CD4-positive, alpha-beta memory T cell (primary cell): ENCODE results near the gene ARID1B. TPM values are rescaled to one million over a fixed set of nuclear protein-coding genes. Genes with fewer than 3 reads are reported as not detected.
"Not testable (repeated sequence)": the region's sequence is repeated elsewhere in the genome, so short reads cannot be mapped to it uniquely, and the experiment has no call there.

Experiments used
- CTCF ChIA-PET: fragments of 350-600 bp; sonication (Branson Sonifier 250); formaldehyde crosslinking; loops from one replicate; lab custom pipeline; 2021; ENCODE audit warnings: inconsistent platforms; ENCODE audit not compliant: partially characterized antibody; lab: Charles Lee
- POLR2A ChIA-PET: fragments of 350-600 bp; sonication (Branson Sonifier 250); formaldehyde crosslinking; loops from one replicate; lab custom pipeline; 2021; ENCODE audit not compliant: partially characterized antibody; lab: Charles Lee
- DNase-seq, 5 donors: peaks; one replicate each; pipeline versions ENCODE4 v3.0.0 to v3.0.0-alpha.2; 2020 to 2022; ENCODE audit warnings: mixed read lengths in 1 of 5
- H3K27ac ChIP-seq: one replicate; pipeline ENCODE4 v1.7.0; 2013; ENCODE audit warnings: low read depth, low read length
- H3K27me3 ChIP-seq: 2 replicates; pipeline ENCODE4 v1.7.0; 2013; ENCODE audit warnings: mild to moderate bottlenecking, low read length, moderate library complexity; ENCODE audit not compliant: insufficient read depth
- H3K36me3 ChIP-seq: 2 replicates; pipeline ENCODE4 v1.7.0; 2013; ENCODE audit warnings: mild to moderate bottlenecking, low read length, moderate library complexity; ENCODE audit not compliant: insufficient read depth
- H3K4me1 ChIP-seq: 2 replicates; pipeline ENCODE4 v1.7.0; 2013; ENCODE audit warnings: mild to moderate bottlenecking, low read length, moderate library complexity; ENCODE audit not compliant: insufficient read depth
- H3K4me3 ChIP-seq, 2 donors: one replicate each; pipeline ENCODE4 v1.7.0; 2013; ENCODE audit warnings: low read length in 2 of 2, mild to moderate bottlenecking in 1 of 2
- H3K9me3 ChIP-seq, 2 donors: one replicate each; pipeline ENCODE4 v1.7.0; 2013; ENCODE audit warnings: low read length in 2 of 2, control low read depth in 1 of 2; ENCODE audit not compliant: control insufficient read depth in 1 of 2
- H3K27ac Mint-ChIP-seq, 7 donors: one replicate each; pipeline ENCODE4 v1.8.0; 2020 to 2021; ENCODE audit warnings: mixed read lengths in 7 of 7, mild to moderate bottlenecking in 6 of 7, inconsistent platforms in 3 of 7, moderate library complexity in 3 of 7
- H3K27me3 Mint-ChIP-seq, 2 donors: one replicate each; pipeline ENCODE4 v1.8.0; 2020 to 2021; ENCODE audit warnings: mixed read lengths in 2 of 2
- H3K36me3 Mint-ChIP-seq, 2 donors: one replicate each; pipeline ENCODE4 v1.8.0; 2020 to 2021; ENCODE audit warnings: mixed read lengths in 2 of 2, inconsistent platforms in 1 of 2, mild to moderate bottlenecking in 1 of 2
- H3K4me1 Mint-ChIP-seq, 4 donors: one replicate each; pipeline ENCODE4 v1.8.0; 2020 to 2021; ENCODE audit warnings: mixed read lengths in 4 of 4, mild to moderate bottlenecking in 1 of 4
- H3K4me3 Mint-ChIP-seq, 8 donors: one replicate each; pipeline ENCODE4 v1.8.0; 2020 to 2021; ENCODE audit warnings: mixed read lengths in 8 of 8, mild to moderate bottlenecking in 7 of 8, moderate library complexity in 6 of 8, inconsistent platforms in 3 of 8
- H3K9me3 Mint-ChIP-seq, 8 donors: one replicate each; pipeline ENCODE4 v1.8.0; 2020 to 2021; ENCODE audit warnings: mixed read lengths in 8 of 8, mild to moderate bottlenecking in 5 of 8, inconsistent platforms in 3 of 8, moderate library complexity in 1 of 8
- intact Hi-C: fragments of 100-400 bp; cut with micrococcal nuclease; formaldehyde crosslinking; loops from one replicate; pipeline ENCODE4 v1.15.1; 2023
- polyA plus RNA-seq, 2 donors: library from polyadenylated mRNA; unstranded; fragments of 300-500 nt; fragmentation: Illumina TruSeq; gene quantifications; one replicate each; pipeline ENCODE4 v1.2.3, GENCODE V29; 2021
- total RNA-seq, 2 experiments: library from RNA; stranded (reverse); gene quantifications; one replicate each; pipeline ENCODE4 v1.2.3, GENCODE V29; 2021

The ARID1B gene
- total and polyA plus RNA-seq, 4 experiments from 2014 or later = 5.4 to 131 (median 72.4) TPM

- peak overlapping the region in 2 of 7 donors; percentile 17 to 22 for H3K27ac Mint-ChIP-seq
- H3K4me3 Mint-ChIP-seq = peak overlapping the region in 1 of 8 donors; percentile 12
- Histone ChIP-seq H3K36me3 (no peaks in the 10 kb centered on the region), H3K4me1 (peaks cover 83% of the 10 kb centered on the region), H3K9me3 (no peaks in the 10 kb centered on the region), H3K4me3 (no peak overlapping the region), H3K27ac (no peak overlapping the region), H3K27me3 (no peaks in the 10 kb centered on the region)
- DNase-seq = no peak
- no peaks in the 10 kb centered on the region for H3K27me3 Mint-ChIP-seq
- CTCF ChIA-PET = no interaction called here
- POLR2A ChIA-PET = interaction anchor here (1.2 kb wide), 1 partner anchor 28 kb away, joined by 3 read pairs; no protein-coding TSS in a partner anchor
- intact Hi-C loops = no loop called here
- H3K9me3 Mint-ChIP-seq = no peaks in the 10 kb centered on the region
- peaks cover 0 to 1% of the 10 kb centered on the region in 2 donors for H3K36me3 Mint-ChIP-seq
- peaks cover 61 to 94% (median 79%) of the 10 kb centered on the region in 4 donors for H3K4me1 Mint-ChIP-seq
Observed at GRCh38 chr6:156980948-156981347, 203.8 kb downstream of the ARID1B start.

- intact Hi-C loops = no loop called here
- no peak for DNase-seq
- Mint-ChIP-seq H3K4me1 (peaks cover 62 to 93% (median 80%) of the 10 kb centered on the region in 4 donors), H3K27me3 (no peaks in the 10 kb centered on the region), H3K4me3 (peak overlapping the region in 1 of 8 donors; percentile 29), H3K27ac (no peak overlapping the region), H3K36me3 (peaks cover 0 to 1% of the 10 kb centered on the region in 2 donors), H3K9me3 (no peaks in the 10 kb centered on the region)
- Histone ChIP-seq H3K9me3 (no peaks in the 10 kb centered on the region), H3K27ac (no peak overlapping the region), H3K27me3 (no peaks in the 10 kb centered on the region), H3K36me3 (no peaks in the 10 kb centered on the region), H3K4me3 (no peak overlapping the region), H3K4me1 (peaks cover 79% of the 10 kb centered on the region)
- ChIA-PET CTCF (no interaction called here), POLR2A (interaction anchor here (0.5 kb wide), 1 partner anchor 1709 kb away, joined by 3 read pairs; no protein-coding TSS in a partner anchor)
Observed at GRCh38 chr6:156982168-156982567, 205.0 kb downstream of the ARID1B start.

GRCh38 chr6:156982864-156983263 lies 205.7 kb downstream of the ARID1B start:
- peaks cover 79% of the 10 kb centered on the region for H3K4me1 ChIP-seq
- H3K36me3 Mint-ChIP-seq, CTCF ChIA-PET, H3K27me3 ChIP-seq, H3K4me3 ChIP-seq, POLR2A ChIA-PET, H3K27ac ChIP-seq, H3K9me3 Mint-ChIP-seq, H3K27me3 Mint-ChIP-seq, H3K36me3 ChIP-seq, intact Hi-C loops, DNase-seq, H3K9me3 ChIP-seq: not testable (repeated sequence)
- Mint-ChIP-seq H3K27ac (peak overlapping the region in 1 of 7 donors; percentile 15), H3K4me1 (peaks cover 59 to 93% (median 80%) of the 10 kb centered on the region in 4 donors), H3K4me3 (peak overlapping the region in 3 of 8 donors; percentile 12 to 50 (median 29))

- CTCF ChIA-PET = no interaction called here
- no peak overlapping the region for H3K27ac ChIP-seq
Observed at GRCh38 chr6:156984178-156984738, 207.1 kb downstream of the ARID1B start.

GRCh38 chr6:156985309-156985708 lies 208.1 kb downstream of the ARID1B start:
- Histone ChIP-seq H3K36me3 (no peaks in the 10 kb centered on the region), H3K9me3 (no peaks in the 10 kb centered on the region), H3K4me1 (peaks cover 73% of the 10 kb centered on the region), H3K27me3 (no peaks in the 10 kb centered on the region), H3K4me3 (no peak overlapping the region), H3K27ac (no peak overlapping the region)
- no peaks in the 10 kb centered on the region for H3K9me3 Mint-ChIP-seq
- no peaks in the 10 kb centered on the region for H3K27me3 Mint-ChIP-seq
- H3K36me3 Mint-ChIP-seq = peaks cover 0 to 1% of the 10 kb centered on the region in 2 donors
- intact Hi-C loops = no loop called here
- H3K4me3 Mint-ChIP-seq = peak overlapping the region in 1 of 8 donors; percentile 4
- peaks cover 57 to 91% (median 79%) of the 10 kb centered on the region in 4 donors for H3K4me1 Mint-ChIP-seq
- DNase-seq = no peak
- CTCF ChIA-PET = no interaction called here
- POLR2A ChIA-PET = no interaction called here
- no peak overlapping the region for H3K27ac Mint-ChIP-seq

More at GRCh38 chr6:156984178-156984738, 207.1 kb downstream of the ARID1B start:
- intact Hi-C loops = no loop called here
- H3K36me3 ChIP-seq = no peaks in the 10 kb centered on the region
- Mint-ChIP-seq H3K4me3 (peak overlapping the region in 4 of 8 donors; percentile 5 to 65 (median 34)), H3K9me3 (no peaks in the 10 kb centered on the region), H3K4me1 (peaks cover 59 to 92% (median 79%) of the 10 kb centered on the region in 4 donors), H3K36me3 (peaks cover 0 to 1% of the 10 kb centered on the region in 2 donors), H3K27me3 (no peaks in the 10 kb centered on the region), H3K27ac (peak overlapping the region in 3 of 7 donors; percentile 30 to 54 (median 38))
- no peak overlapping the region for H3K4me3 ChIP-seq
- no peaks in the 10 kb centered on the region for H3K9me3 ChIP-seq
- H3K27me3 ChIP-seq = no peaks in the 10 kb centered on the region
- peaks cover 79% of the 10 kb centered on the region for H3K4me1 ChIP-seq
- DNase-seq = no peak
- POLR2A ChIA-PET = no interaction called here

- Mint-ChIP-seq H3K4me3 (peak overlapping the region in 1 of 8 donors; percentile 44), H3K4me1 (peaks cover 37 to 71% (median 59%) of the 10 kb centered on the region in 4 donors), H3K9me3 (no peaks in the 10 kb centered on the region), H3K27ac (peak overlapping the region in 4 of 7 donors; percentile 2 to 43 (median 40)), H3K36me3 (peaks cover 0 to 1% of the 10 kb centered on the region in 2 donors), H3K27me3 (no peaks in the 10 kb centered on the region)
- H3K9me3 ChIP-seq = no peaks in the 10 kb centered on the region
- CTCF ChIA-PET = interaction anchor here (1.1 kb wide), 1 partner anchor 193 kb away, joined by 3 read pairs; no protein-coding TSS in a partner anchor
- H3K4me1 ChIP-seq = peaks cover 50% of the 10 kb centered on the region
- H3K27ac ChIP-seq = no peak overlapping the region
- POLR2A ChIA-PET = interaction anchor here (0.7 to 1.1 kb wide), 2 partner anchors 12 to 32 kb away, joined by 3 read pairs; no protein-coding TSS in a partner anchor
- no peak for DNase-seq
- H3K36me3 ChIP-seq = no peaks in the 10 kb centered on the region
- intact Hi-C loops = no loop called here
- H3K4me3 ChIP-seq = no peak overlapping the region
- H3K27me3 ChIP-seq = no peaks in the 10 kb centered on the region
Observed at GRCh38 chr6:156988276-156989158, 211.3 kb downstream of the ARID1B start.
